Endothelial cell (in vitro differentiated cells): ENCODE measurements around the gene PLXNC1. TPM values are rescaled to one million over a fixed set of nuclear protein-coding genes. Genes with fewer than 3 reads are reported as not detected.

ENCODE experiments used
- DNase-seq: peaks from one replicate; pipeline ENCODE4 v3.0.0; 2021; ENCODE audit warnings: low spot score
- H3K27ac Mint-ChIP-seq: one replicate; pipeline ENCODE4 v1.8.0; 2021; ENCODE audit warnings: mixed read lengths, inconsistent platforms; ENCODE audit not compliant: unreplicated experiment
- H3K27me3 Mint-ChIP-seq: one replicate; pipeline ENCODE4 v1.8.0; 2021; ENCODE audit warnings: mild to moderate bottlenecking, moderate library complexity, mixed read lengths, inconsistent platforms; ENCODE audit not compliant: unreplicated experiment
- H3K36me3 Mint-ChIP-seq: one replicate; pipeline ENCODE4 v1.8.0; 2021; ENCODE audit warnings: mild to moderate bottlenecking, low read depth, mixed read lengths, inconsistent platforms; ENCODE audit not compliant: unreplicated experiment
- H3K4me1 Mint-ChIP-seq: one replicate; pipeline ENCODE4 v1.8.0; 2021; ENCODE audit warnings: mild to moderate bottlenecking, mixed read lengths, inconsistent platforms; ENCODE audit not compliant: unreplicated experiment
- H3K4me3 Mint-ChIP-seq: one replicate; pipeline ENCODE4 v1.8.0; 2021; ENCODE audit warnings: mild to moderate bottlenecking, mixed read lengths, inconsistent platforms; ENCODE audit not compliant: unreplicated experiment
- H3K9me3 Mint-ChIP-seq: one replicate; pipeline ENCODE4 v1.8.0; 2021; ENCODE audit warnings: mixed read lengths, inconsistent platforms; ENCODE audit not compliant: unreplicated experiment
- total RNA-seq: library from RNA; stranded (reverse); fragmentation: NEBNext Ultra II Directional; extraction: Animal tissue kit (Norgen Biotek cat#: 25700); gene quantifications from one replicate; pipeline ENCODE4 v1.2.1, GENCODE V29; 2021; ENCODE audit not compliant: unreplicated experiment
- TF ChIP-seq, protein P1 (sequence below): fragments of 200-600 bp; sonication (generic); IDR thresholded peaks from one replicate; pipeline ENCODE4 v1.5.0; 2021; ENCODE audit warnings: antibody characterized with exemption; ENCODE audit not compliant: unreplicated experiment

The PLXNC1 gene
- total RNA-seq, 1 donor from 2014 or later = 1.1 TPM

DNA sequence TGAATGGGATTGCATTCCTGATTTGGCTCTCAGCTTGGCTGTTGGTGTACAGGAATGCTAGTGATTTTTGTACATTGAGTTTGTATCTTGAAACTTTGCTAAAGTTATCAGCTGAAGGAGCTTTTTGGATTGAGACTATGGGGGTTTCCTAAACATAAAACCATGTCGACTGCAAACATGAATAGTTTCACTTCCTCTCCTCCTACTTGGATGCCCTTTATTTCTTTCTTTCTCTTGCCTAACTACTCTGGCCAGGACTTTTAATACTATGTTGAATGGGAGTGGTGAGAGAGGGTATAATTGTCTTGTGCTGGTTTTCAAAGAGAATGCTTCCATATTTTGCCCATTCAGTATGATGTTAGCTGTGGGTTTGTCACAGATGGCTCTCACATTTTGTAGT is 169.8 kb downstream of the PLXNC1 start:
- Mint-ChIP-seq H3K4me1 (peaks cover 6% of the 10 kb centered on the region), H3K27me3 (no peaks in the 10 kb centered on the region), H3K4me3 (no peak overlapping the region), H3K9me3 (peaks cover 11% of the 10 kb centered on the region), H3K36me3 (peaks cover 37% of the 10 kb centered on the region), H3K27ac (no peak overlapping the region)
- no peak for DNase-seq
- TF ChIP-seq, protein P1, sequence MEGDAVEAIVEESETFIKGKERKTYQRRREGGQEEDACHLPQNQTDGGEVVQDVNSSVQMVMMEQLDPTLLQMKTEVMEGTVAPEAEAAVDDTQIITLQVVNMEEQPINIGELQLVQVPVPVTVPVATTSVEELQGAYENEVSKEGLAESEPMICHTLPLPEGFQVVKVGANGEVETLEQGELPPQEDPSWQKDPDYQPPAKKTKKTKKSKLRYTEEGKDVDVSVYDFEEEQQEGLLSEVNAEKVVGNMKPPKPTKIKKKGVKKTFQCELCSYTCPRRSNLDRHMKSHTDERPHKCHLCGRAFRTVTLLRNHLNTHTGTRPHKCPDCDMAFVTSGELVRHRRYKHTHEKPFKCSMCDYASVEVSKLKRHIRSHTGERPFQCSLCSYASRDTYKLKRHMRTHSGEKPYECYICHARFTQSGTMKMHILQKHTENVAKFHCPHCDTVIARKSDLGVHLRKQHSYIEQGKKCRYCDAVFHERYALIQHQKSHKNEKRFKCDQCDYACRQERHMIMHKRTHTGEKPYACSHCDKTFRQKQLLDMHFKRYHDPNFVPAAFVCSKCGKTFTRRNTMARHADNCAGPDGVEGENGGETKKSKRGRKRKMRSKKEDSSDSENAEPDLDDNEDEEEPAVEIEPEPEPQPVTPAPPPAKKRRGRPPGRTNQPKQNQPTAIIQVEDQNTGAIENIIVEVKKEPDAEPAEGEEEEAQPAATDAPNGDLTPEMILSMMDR = no peak

DNA sequence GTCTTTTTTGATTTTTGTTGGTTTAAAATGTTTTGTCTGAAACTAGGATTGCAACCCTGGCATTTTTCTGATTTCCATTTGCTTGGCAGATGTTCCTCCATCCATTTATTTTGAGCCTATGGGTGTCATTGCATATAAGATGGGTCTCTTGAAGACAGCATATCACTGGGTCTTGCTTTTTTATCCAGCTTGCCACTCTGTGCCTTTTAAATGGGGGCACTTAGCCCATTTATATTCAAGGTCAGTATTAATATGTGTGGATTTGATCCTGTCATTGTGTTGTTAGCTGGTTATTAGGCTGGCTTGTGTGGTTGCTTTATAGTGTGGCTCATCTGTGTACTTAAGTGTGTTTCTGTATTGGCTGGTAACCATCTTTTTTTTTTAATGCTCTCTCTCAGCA is 171.7 kb downstream of the PLXNC1 start:
- TF ChIP-seq, protein P1 = no peak
- DNase-seq = no peak
- Mint-ChIP-seq H3K4me3 (no peak overlapping the region), H3K9me3 (peaks cover 11% of the 10 kb centered on the region), H3K36me3 (peaks cover 50% of the 10 kb centered on the region), H3K27me3 (no peaks in the 10 kb centered on the region), H3K4me1 (peaks cover 6% of the 10 kb centered on the region), H3K27ac (no peak overlapping the region)

DNA sequence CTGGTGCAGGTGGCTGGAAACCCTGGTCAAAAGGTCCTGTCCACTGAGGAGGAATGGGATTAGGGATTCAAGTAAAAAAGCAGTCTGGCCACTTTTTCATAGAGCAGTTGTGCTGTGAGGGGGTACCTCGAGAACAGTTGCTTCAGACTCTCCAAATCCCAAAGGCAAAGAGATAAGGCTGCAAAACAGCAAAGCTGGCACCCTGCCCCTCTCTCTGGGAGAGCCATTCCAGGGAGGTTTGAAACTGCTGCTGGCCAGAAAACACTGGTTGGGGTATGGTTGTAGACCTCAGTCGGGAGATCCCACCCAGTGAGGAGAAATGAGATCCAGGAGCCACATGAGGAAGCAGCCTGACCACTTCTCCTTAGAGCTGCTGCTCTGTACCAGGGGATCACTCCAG is 174.0 kb downstream of the PLXNC1 start:
- TF ChIP-seq, protein P1 = no peak
- DNase-seq = no peak
- Mint-ChIP-seq H3K9me3 (peaks cover 11% of the 10 kb centered on the region), H3K36me3 (peaks cover 53% of the 10 kb centered on the region), H3K27me3 (no peaks in the 10 kb centered on the region), H3K4me1 (peaks cover 6% of the 10 kb centered on the region), H3K4me3 (no peak overlapping the region), H3K27ac (no peak overlapping the region)

DNA sequence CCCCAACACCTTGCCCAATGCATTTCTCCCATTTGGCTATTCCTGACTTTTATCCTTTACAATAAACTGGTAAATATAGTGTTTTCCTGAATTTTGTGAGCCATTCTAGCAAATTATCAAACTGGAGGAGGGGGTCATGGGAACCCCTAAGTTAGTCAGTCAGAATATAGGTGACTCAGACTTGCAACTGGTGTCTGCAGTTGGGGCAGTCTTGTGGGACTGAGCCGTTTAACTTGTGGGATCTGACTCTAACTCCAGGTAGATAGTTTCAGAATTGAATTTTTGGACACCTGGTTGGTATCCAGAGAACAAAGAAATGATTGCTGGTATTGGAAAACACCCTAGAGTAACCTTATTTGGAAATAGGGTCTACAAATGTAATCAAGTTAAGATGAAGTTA is 177.9 kb downstream of the PLXNC1 start:
- Mint-ChIP-seq H3K9me3 (no peaks in the 10 kb centered on the region), H3K27ac (no peak overlapping the region), H3K36me3 (peaks cover 30% of the 10 kb centered on the region), H3K4me3 (no peak overlapping the region), H3K4me1 (no peaks in the 10 kb centered on the region), H3K27me3 (no peaks in the 10 kb centered on the region)
- DNase-seq = no peak
- TF ChIP-seq, protein P1 = no peak

DNA sequence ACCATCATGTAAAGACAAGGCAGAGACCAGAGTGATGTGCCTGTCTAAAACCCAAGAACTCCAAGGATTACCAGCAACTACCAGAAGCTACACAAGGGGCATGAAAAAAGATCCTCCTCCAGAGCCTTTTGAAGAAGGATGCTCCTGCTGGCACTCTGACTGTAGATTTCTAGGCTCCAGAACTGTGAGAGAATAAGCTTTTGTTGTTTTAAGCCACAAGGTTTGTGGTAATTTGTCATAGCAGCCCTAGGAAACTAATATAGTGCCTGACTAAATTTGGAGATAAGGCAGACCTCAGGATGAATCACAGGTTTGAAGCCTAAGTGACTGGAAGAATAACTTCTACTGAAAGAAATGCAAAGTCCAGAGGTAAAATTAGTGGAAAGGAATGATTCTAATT is 178.3 kb downstream of the PLXNC1 start:
- Mint-ChIP-seq H3K36me3 (peaks cover 25% of the 10 kb centered on the region), H3K4me3 (no peak overlapping the region), H3K27me3 (no peaks in the 10 kb centered on the region), H3K9me3 (no peaks in the 10 kb centered on the region), H3K4me1 (no peaks in the 10 kb centered on the region), H3K27ac (no peak overlapping the region)
- DNase-seq = no peak
- TF ChIP-seq, protein P1 = no peak
